ENCODE results near the gene HMGA1.
"Not testable (repeated sequence)": the region's sequence is repeated elsewhere in the genome, so short reads cannot be mapped to it uniquely, and the experiment has no call there.

HMGA1 gene

DNA sequence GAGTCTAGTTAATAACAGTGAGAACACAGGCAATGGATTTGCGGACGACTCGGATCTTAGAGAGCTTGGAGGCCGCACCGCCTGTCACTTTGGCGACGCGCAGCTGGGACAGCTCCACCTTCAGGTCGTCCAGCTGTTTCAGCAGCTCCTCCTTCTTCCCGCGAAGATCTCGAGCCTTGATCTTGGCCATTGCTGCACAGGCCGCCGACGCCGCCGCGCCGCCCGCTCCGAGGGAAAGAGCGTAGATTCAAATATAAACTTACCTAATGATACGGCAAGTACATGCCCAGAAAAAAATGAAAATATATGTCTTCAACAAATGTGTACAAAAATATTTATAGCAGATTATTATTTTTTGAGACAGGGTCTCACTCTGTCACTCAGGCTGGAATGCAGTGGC, 26.8 kb downstream of the HMGA1 start:
- not testable (repeated sequence) for DNase-seq

DNA sequence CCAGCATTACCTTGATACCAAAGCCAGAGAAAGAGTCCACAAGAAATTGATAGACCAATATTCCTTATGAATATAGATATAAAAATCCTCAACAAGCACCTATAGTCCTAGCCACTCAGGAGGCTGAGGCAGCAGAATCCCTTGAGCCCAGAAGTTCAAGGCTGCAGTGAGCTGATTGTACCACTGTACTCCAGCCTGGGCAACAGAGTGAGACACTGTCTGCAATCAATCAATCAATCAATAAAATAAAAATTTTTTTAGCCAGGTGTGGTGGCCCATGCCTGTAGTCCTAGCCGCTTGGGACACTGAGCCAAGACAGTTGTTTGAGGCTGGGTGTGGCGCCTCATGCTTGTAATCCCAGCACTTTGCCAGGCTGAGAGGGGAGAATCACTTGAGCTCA, 31.1 kb downstream of the HMGA1 start:
- no peak for DNase-seq

DNA sequence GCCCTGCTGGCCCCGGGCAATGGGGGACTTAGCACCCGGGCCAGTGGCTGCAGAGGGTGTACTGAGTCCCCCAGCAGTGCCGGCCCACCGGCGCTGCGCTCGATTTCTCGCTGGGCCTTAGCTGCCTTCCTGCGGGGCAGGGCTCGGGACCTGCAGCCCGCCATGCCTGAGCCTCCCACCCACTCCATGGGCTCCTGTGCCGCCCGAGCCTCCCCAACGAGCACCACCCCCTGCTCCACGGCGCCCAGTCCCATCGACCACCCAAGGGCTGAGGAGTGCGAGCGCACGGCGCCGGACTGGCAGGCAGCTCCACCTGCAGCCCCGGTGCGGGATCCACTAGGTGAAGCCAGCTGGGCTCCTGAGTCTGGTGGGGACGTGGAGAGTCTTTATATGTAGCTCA, 32.5 kb downstream of the HMGA1 start:
- DNase-seq: not testable (repeated sequence)

DNA sequence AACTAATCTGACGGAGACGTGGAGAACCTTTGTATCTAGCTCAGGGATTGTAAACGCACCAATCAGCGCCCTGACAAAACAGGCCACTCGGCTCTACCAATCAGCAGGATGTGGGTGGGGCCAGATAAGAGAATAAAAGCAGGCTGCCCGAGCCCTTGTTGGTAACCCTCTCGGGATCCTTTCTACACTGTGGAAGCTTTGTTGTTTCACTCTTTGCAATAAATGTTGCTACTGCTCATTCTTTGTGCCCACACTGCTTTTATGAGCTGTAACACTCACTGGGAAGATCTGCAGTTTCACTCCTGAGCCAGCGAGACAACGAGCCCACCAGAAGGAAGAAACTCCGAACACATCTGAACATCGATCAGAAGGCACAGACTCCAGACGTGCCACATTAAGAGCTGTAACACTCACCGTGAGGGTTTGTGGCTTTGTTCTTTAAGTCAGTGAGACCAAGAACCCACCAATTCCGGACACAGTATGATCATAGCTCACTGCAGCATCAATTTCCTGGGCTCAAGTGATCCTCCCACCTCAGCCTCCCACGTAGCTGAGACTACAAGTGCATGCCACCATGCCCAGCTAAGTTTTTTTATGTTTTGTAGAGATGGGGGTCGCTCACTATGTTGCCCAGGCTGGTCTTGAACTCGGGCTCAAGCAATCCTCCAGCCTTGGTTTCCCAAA, 33.1 kb downstream of the HMGA1 start:
- DNase-seq: not testable (repeated sequence)

DNA sequence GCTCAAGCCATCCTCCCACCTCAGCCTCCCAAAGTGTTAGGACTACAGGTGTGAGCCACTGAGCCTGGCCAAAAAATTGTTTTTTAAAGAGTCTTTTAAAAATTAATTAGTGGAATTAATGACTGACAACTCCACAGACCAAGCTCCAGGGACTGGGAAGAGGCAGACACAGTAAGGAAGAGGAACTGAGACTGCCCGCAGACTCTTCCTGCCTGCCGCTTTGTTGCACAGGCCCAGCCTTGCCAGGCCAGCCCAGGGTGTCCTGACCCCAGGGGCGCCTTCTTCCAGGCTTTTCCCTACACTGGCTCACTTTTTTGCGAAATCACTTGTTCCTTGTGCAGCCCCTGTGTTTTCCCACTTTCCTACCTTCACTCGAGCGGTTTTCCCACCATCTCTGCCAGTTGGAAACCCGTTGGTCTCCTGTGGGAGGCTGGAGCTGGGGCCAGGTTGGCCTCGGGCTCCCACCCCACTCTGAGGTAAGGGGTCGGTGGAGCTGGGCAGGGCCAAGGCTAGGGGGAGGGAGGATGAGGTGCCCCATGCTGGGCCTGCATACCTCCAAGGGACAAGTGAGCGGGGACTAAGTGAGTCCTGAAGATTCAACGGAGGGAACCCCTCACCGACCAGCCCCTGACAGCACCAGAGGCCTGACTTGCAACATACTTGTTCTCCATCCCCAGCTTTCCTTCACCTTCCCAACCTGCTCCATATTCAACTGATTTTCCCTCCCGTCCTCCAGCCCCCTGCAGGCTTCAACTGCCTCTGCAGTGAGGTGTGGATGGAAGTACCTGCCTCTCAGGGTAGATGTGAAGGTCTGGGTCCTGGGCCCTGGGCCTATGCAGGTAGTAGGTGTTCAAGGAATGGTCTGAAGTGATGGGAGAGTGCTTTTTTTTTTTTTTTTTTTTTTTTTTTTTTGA, 35.6 kb downstream of the HMGA1 start:
- DNase-seq: no peak

DNA sequence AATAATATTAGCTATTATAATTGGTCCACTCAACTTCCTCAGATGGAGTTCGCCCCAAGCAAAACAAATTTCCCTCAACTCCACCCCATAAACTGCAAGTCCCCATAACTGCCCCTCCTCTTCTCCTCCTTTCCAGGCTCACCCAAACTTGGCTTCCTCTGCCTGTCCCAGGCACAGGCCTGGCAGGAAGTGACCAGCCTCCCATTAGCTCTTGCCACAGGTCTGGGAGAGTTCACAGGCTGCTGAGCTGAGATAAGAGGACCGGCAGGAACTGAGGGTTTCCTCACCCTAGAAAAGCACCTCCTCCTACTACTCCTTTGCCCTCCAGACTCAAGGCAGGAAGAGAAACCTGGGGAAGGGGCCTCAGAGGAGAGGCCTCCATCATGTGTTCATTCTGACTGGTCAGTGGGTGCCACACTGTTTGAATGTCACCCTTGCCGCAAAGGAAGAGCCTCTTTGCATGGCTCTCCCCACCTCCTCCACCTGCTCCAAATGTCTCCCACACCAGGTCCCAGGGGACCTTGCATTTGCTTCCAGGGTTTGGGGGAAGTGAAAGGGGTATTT, 36.7 kb downstream of the HMGA1 start:
- no peak for DNase-seq

DNA sequence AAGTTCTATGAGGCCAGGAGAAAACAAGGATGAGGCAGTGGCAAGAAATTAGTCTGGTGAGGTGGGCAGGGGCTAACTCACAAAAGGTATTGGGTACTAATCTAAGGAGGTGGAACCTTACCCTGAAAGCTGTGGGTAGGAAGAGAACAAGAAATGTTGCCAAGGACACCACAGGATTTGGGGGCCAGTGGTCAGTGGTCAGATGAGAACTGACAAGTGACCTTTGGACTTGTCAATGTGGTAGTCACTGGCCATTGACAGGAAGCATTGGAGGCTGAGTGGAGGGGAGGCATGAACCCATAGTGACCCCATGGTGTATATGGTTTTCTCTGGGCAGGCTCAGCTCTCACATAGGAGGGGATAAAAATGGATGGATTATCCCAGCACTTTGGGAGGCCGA, 37.5 kb downstream of the HMGA1 start:
- no peak for DNase-seq

DNA sequence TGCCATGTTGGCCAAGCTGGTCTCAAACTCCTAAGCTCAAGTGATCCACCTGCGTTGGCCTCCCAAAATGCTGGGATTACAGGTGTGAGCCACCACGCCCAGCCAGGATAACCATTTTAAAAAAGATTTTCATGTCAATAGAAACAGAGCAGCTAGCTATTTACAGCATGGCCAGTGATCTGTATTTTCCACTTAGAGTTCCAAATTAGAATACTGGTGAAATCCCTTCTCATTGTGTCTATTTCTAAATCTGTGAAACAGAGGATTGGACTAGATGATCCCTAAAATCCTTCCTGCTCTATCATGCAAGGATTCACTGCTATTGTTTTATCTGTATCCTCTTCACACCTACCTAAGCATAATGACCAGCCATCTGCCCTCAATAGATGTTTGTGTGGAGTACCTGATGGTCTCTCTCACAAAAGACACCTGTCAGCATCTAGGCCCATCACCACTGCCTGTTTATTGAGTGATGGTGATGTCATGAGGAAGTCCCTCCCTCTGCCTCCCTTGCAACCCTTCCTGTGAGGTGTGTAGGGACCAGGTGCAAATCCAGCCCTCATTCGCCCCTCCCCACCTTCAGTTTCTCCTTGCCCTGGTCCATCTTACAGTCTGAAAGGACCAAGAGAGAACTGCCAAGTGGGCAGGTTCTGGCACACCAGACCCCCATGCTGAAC, 38.6 kb downstream of the HMGA1 start:
- DNase-seq: no peak

DNA sequence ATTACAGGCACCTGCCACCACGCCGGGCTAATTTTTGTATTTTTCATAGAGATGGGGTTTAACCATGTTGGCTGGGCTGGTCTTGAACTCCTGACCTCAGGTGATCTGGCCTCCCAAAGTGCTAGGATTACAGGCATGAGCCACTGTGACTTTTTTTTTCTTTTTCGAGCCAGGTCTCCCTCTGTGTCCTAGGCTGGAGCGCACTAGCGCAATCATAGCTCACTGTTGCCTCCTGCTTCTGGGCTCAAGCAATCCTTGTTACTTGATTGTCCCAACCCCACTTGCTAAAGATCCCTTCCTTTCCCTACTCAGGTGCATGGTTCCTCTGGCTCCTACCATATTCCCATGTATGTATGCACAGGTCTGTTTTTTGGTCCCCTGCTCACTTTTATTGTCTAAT, 39.5 kb downstream of the HMGA1 start:
- no peak for DNase-seq

DNA sequence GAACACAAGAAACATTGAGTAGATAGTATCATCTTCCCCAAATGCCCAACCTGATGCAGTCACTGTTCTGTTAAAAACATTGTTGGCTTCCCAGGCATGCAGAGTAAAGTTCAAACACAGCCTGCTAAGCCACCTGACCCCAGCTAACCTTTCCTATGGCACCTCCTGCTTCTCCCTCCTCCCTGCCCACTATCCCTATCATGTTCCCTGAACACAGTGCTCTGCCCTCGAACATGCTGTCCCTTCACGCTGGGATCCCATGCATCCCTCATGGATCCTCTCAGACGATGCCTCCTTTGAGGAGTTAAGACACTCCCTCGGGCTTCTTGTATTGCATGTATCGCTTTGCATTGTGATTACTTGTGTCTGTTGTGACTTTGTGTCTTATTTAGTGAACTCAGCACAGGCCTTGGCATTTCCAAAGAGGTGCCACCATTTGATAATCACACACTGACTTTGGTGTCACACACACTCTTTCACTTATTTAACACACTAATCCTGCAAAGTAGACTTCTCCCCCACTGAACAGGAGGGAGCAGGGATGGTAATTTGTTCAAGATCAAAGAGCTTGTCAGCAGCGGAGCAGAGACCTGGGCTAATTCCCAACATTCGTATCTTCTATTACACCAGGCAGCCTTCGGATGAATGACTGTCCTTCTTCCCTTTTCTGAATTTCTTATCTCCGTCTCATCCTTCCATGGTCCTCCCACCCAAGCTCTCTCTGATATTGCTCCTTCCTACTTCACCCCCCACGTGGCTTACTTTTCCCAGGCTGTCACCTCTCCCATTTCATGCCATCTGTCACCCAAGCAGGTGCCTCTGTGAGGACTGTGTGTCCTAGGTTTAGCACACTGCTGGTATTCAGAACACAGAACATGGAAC, 40.4 kb downstream of the HMGA1 start:
- DNase-seq: no peak

DNA sequence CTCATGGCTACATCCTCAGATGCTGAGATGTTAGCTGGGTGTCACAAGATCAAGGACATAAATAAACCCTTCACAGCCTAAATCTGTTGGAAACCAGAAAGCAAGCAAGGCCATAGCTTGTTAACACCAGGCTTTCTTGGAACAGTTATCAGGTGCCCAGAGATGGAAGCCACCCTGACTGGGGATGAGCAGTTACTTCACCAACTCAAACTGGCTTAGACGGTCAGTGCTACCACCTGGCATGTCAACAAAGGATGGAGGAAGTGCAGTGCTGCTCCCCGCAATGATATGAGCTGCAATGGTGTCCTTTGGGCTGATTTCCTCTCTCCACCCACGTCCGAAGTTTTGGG, 41.1 kb downstream of the HMGA1 start:
- DNase-seq: no peak

DNA sequence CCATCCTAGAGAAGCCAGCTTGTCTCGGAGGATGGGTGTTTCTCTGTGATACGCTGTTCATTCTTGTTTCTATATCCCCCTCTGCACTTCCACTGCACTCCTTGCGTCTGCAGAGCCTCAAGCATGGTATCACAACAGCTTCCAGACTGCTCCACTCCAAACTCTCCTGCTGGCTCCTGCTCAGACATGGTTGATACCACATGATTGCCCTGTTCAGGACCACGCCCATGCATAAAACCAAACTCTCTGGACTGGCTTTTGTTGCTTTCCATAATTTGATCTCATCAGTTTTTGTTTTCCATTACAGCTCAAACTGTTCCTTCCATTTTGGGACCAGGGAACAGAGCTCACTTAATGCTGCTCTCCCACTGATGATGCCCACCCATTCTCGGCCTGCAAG, 42.2 kb downstream of the HMGA1 start:
- DNase-seq: no peak

DNA sequence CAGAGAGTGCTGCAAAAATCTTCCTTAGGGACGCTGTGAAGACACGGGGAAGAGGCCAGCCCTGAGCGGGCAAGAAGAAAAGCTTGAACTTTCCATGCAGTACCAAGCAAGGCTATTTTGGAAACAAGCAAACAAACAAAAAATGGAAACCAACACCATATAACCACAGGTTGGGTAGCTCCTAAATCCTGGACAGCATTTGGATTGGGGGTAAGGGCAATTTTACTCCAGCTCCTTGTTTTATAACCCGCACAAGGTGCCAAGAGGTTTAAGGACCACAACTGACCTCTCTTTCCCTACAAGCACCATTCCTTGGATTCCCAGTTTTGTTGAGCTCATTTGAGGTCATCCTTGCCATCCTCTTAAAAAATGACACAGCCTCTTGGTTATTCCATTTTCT, 43.5 kb downstream of the HMGA1 start:
- DNase-seq: no peak

DNA sequence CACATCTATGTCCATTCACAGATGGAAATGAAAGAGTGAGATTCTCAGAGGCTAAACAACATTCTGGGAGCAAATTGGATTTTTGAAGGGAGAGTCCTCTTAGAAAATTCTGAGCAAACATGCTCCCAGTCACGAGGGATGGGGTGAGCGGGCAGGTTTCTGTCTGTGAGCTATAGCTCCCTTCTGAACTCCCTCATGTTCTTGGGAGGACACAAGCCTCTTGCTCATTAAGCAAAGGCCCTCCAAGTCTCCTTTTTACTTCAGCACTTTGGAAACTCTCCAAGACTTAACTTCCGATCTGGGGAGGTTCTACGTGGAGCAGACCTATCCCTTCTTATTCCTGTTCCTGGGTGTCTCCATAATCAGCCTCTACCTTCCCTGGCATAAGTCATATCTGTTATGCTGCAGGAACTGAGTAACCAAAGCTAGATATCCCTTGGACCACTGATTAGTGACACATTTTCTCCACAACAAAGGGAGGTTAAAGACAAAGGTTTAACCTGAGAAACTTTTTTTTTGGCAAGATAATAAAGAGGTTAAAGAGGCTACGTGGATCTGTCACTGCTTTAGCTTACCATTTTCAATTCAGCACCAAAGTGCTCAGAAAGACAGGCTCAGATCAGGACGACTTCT, 45.1 kb downstream of the HMGA1 start:
- no peak for DNase-seq

DNA sequence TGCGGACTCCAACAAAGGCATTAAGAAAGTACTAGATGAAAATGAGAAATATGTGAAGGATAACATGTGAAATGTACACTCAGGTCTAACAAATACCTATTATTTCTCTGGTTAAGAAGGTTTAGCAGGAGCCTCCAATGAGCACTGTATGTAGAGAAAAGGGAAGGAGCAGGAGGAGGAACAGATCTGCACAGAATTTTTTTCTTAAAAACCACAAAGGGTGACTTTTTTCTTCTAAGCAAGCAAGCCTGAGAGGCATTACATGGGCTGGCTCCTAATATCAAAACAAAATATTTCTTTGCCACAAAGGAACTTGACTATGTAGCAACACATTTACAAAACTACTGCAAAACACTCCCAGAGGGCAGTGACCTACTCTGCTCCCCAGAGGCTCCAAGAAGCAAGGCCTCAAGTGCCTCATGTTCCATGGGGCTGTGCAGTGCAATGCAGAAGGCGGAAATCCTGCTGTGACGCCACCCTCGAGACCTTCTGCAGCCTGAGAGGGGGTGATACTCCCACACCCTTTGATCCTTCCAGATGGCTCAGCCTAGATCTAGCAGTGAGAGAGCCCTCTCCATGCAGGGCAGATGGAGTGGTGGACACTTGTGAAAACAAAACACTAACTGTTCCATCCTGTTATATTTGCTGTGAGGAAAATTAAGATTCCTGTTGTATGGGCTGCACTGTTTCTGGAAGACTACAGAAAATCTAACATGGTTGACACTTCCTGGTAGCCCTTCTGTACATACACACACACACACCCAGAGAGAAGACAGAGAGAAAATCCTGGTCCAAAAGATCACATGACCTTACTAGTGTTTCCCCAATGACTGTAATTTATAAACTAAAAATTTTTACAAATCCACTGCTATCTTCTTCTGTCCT, 48.1 kb downstream of the HMGA1 start:
- DNase-seq: no peak

DNA sequence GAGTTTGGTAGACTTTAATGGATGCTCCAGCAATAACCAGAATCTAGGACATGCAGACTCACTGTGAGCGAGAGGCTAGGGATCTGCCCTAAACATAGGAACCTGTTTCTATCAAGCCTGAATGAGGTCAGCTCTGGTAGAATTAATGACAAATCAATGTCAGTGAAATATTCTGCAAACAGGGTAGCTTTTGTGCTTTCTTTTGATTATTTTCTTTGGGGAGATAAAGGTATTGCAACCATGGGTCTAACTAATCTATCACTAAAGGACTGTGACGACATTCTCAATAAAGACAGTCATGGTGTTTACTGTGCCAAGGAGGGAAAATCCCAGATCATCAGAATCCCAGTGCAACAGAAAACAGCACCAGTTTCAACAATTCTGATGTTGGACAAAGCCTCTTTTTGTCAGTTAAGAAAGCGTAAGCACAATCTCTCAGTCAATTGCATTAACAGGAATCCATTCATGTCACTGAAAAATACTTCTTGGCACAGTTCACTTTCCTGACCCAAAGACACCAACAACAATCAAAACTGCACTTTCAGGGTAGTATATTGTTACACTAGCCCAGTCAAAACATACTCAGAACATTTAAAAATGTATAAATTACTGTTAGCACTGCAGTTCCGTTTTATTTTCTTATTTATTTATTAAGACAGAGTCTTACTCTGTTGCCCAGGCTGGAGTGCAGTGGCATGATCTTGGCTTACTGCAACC, 48.9 kb downstream of the HMGA1 start:
- no peak for DNase-seq

DNA sequence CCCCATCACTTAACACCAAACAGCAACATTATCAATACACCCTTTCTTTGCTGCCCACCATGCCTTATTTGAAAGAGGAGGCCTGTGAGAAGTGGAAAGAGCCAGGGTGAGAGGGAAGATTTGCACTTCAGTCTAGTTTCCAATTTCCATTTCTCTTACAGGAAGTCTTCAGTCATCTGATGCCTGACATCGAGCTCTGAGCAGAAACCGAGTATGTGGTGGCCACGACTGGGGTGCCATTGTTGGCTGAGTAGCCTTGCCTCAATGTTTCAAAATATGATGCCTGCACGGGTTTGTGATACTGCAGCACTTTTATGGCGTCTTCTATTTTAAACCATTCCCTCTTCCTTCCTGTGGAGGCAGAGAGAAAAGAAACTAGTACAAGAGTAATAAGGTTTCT, 51.9 kb downstream of the HMGA1 start:
- DNase-seq: no peak

DNA sequence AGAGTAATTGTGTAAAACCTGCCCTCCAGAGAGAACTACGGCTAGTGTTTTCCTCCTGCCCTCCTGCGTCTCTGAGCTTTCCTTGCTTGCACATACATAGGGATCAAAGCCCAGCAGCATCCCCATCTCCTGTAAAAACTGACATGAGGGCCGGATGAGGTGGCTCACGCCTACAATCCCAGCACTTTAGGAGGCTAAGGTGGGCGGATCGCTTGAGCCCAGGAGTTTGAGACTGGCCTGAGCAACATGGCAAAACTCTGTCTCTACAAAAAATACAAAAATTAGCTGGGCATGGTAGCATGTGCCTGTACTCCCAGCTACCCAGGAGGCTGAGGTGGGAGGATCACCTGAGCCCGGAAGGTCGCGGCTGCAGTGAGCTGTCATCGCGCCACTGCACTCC, 52.5 kb downstream of the HMGA1 start:
- no peak for DNase-seq

DNA sequence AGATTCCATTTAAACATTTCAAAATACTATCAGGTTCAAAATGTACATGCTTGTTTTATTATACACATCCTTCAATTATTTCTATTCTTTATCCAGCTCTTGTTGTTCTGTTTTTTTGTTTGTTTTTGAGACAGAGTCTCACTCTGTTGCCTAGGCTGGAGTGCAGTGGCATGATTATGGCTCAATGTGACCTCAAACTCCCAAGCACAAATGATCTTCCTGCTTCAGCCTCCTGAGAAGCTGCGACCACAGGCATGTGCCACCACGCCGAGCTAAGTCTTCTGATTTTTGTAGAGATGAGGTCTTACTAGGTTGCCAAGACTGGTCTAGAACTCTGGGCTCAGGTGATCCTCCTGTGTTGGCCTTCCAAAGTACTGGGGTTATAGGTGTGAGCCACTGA, 56.3 kb downstream of the HMGA1 start:
- DNase-seq: no peak

DNA sequence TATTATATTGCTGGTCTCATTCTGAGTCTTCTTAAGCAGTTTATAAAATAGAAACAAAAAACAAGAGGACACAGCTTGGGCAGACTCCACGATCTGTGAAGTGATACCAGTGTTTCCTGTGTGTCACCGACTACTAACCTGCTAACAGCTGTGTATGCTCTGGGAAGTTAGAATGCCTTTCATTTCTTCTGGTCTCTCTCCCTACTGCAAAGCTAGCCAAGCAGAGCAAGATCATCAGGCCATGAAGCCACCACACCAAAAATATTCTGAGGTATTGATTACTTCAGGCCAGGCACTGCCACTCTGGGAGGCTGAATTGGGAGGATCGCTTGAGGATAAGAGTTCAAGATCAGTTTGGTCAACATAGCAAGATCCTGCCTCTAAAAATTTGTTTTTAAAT, 59.0 kb downstream of the HMGA1 start:
- no peak for DNase-seq

All from SHP77 (cell line).